ENCODE results near the gene ACAD11.
"Not testable (repeated sequence)": the region's sequence is repeated elsewhere in the genome, so short reads cannot be mapped to it uniquely, and the experiment has no call there.

ACAD11 gene

DNA sequence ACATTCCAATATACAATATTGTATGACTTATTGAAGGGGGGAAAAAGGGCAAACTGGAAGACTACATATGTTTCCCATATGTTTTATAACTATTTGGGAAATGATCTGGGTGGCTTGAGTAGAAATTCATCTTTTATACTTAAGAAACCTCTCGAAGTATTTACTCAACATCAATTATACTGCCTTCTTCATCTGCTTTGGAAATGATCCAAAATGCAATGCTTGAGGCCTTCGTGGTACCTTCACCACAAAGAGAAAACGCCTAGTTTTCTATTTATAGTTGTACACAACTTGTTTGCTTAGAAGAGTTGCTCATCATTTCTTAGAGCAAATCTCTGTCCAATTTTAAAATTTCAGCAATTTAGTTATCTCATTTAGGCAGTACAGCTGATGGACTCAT lies 43.7 kb downstream of the ACAD11 start:
- Histone ChIP-seq H3K27ac (ENCODE audit: low read depth, low read length) (no peak overlapping the region), H3K9me3 (ENCODE audit: control insufficient read depth in 1 of 2, low read length in 2 of 2) (no peaks in the 10 kb centered on the region), H3K4me3 (ENCODE audit: low read depth in 1 of 2, low read length in 2 of 2) (no peak overlapping the region), H3K27me3 (ENCODE audit: control insufficient read depth in 1 of 2, insufficient read depth in 2 of 2, low read length in 2 of 2) (no peaks in the 10 kb centered on the region), H3K36me3 (ENCODE audit: control insufficient read depth in 1 of 2, insufficient read depth in 2 of 2, low read length in 2 of 2) (no peaks in the 10 kb centered on the region), H3K4me1 (ENCODE audit: control insufficient read depth in 1 of 2, insufficient read depth in 2 of 2, low read length in 2 of 2) (peaks cover 0 to 10% of the 10 kb centered on the region in 2 donors), H3K9ac (ENCODE audit: low read depth in 1 of 2, low read length in 2 of 2) (no peak overlapping the region)

DNA sequence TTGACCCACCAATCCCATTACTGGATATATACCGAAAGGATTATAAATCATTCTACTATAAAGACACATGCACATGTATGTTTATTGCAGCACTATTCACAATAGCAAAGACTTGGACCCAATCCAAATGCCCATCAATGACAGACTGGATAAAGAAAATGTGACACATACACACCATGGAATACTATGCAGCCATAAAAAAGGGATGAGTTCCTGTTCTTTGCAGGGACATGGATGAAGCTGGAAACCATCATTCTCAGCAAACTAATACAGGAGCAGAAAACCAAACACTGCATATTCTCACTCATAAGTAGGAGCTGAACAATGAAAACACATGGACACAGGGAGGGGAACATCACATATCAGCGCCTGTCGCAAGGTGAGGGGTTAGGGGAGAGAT lies 44.3 kb downstream of the ACAD11 start:
- not testable (repeated sequence) for H3K9me3 ChIP-seq (ENCODE audit: control insufficient read depth in 1 of 2, low read length in 2 of 2); H3K4me3 ChIP-seq (ENCODE audit: low read depth in 1 of 2, low read length in 2 of 2); H3K9ac ChIP-seq (ENCODE audit: low read depth in 1 of 2, low read length in 2 of 2); H3K4me1 ChIP-seq (ENCODE audit: control insufficient read depth in 1 of 2, insufficient read depth in 2 of 2, low read length in 2 of 2); H3K27ac ChIP-seq (ENCODE audit: low read depth, low read length); H3K27me3 ChIP-seq (ENCODE audit: control insufficient read depth in 1 of 2, insufficient read depth in 2 of 2, low read length in 2 of 2); H3K36me3 ChIP-seq (ENCODE audit: control insufficient read depth in 1 of 2, insufficient read depth in 2 of 2, low read length in 2 of 2)

DNA sequence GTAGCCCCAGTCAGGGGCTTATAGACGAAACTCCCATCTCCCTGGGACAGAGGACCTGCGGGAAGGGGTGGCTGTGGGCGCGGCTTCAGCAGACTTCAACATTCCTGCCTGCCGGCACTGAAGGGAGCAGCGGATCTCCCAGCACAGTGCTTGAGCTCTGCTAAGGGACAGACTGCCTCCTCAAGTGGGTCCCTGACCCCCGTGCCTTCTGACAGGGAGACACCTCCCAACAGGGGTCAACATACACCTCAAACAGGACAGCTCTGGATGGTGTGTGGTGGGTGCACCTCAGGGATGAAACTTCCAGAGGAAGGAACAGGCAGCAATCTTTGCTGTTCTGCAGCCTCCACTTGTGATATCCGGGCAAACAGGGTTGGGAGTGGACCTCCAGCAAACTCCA lies 53.0 kb downstream of the ACAD11 start:
- peaks cover 0 to 17% of the 10 kb centered on the region in 2 donors for H3K36me3 ChIP-seq (ENCODE audit: control insufficient read depth in 1 of 2, insufficient read depth in 2 of 2, low read length in 2 of 2)
- H3K27me3 ChIP-seq (ENCODE audit: control insufficient read depth in 1 of 2, insufficient read depth in 2 of 2, low read length in 2 of 2); H3K9ac ChIP-seq (ENCODE audit: low read depth in 1 of 2, low read length in 2 of 2); H3K4me1 ChIP-seq (ENCODE audit: control insufficient read depth in 1 of 2, insufficient read depth in 2 of 2, low read length in 2 of 2); H3K9me3 ChIP-seq (ENCODE audit: control insufficient read depth in 1 of 2, low read length in 2 of 2); H3K27ac ChIP-seq (ENCODE audit: low read depth, low read length); H3K4me3 ChIP-seq (ENCODE audit: low read depth in 1 of 2, low read length in 2 of 2): not testable (repeated sequence)

DNA sequence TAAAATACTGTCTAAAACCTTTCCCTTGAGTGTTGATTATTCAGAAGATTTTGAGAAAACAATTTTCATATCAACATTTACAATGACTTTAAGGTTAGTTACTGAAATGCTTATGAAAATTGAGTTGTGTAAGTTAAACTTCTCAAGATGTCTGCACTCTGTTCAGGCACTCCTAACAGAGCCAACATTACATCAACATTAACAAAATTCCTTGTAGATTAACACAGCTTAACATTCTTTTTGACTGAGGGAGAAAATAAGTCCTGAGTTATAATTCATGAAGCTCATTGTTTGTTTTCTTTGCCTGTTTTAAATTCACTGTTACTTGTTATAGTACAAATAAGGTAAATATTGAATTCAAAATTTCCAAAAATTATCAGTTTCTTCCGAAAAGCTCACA lies 53.5 kb downstream of the ACAD11 start:
- Histone ChIP-seq H3K4me1 (ENCODE audit: control insufficient read depth in 1 of 2, insufficient read depth in 2 of 2, low read length in 2 of 2) (no peaks in the 10 kb centered on the region), H3K27ac (ENCODE audit: low read depth, low read length) (no peak overlapping the region), H3K27me3 (ENCODE audit: control insufficient read depth in 1 of 2, insufficient read depth in 2 of 2, low read length in 2 of 2) (no peaks in the 10 kb centered on the region)

DNA sequence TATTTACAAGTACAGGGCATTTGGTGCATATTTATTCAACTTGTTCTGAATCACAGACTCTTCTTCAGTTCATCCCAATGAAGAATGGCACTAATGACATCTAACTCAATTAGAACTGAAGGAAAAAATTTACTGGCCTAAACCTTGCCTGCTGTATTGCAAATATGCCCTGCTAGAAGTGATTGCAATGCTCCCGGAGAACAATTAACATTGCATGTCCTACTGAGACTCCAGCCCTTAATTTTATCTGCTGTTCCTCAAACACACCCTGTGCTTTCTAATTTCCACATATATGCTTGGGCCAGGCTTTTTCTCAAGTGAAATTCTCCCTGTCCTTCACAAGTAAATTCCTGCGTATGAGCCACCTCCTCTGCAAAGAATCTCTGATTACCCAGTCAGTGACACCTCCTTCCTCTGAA lies 54.2 kb downstream of the ACAD11 start:
- H3K36me3 ChIP-seq (ENCODE audit: control insufficient read depth in 1 of 2, insufficient read depth in 2 of 2, low read length in 2 of 2): peaks cover 0 to 17% of the 10 kb centered on the region in 2 donors
- no peaks in the 10 kb centered on the region for H3K27me3 ChIP-seq (ENCODE audit: control insufficient read depth in 1 of 2, insufficient read depth in 2 of 2, low read length in 2 of 2)
- H3K9me3 ChIP-seq (ENCODE audit: control insufficient read depth in 1 of 2, low read length in 2 of 2): no peaks in the 10 kb centered on the region
- H3K9ac ChIP-seq (ENCODE audit: low read depth in 1 of 2, low read length in 2 of 2): no peak overlapping the region
- no peaks in the 10 kb centered on the region for H3K4me1 ChIP-seq (ENCODE audit: control insufficient read depth in 1 of 2, insufficient read depth in 2 of 2, low read length in 2 of 2)
- H3K4me3 ChIP-seq (ENCODE audit: low read depth in 1 of 2, low read length in 2 of 2): no peak overlapping the region
- no peak overlapping the region for H3K27ac ChIP-seq (ENCODE audit: low read depth, low read length)

More for the DNA sequence above, 53.5 kb downstream of the ACAD11 start:
- H3K9me3 ChIP-seq (ENCODE audit: control insufficient read depth in 1 of 2, low read length in 2 of 2): no peaks in the 10 kb centered on the region
- H3K9ac ChIP-seq (ENCODE audit: low read depth in 1 of 2, low read length in 2 of 2): no peak overlapping the region
- no peak overlapping the region for H3K4me3 ChIP-seq (ENCODE audit: low read depth in 1 of 2, low read length in 2 of 2)
- H3K36me3 ChIP-seq (ENCODE audit: control insufficient read depth in 1 of 2, insufficient read depth in 2 of 2, low read length in 2 of 2): peaks cover 0 to 17% of the 10 kb centered on the region in 2 donors

DNA sequence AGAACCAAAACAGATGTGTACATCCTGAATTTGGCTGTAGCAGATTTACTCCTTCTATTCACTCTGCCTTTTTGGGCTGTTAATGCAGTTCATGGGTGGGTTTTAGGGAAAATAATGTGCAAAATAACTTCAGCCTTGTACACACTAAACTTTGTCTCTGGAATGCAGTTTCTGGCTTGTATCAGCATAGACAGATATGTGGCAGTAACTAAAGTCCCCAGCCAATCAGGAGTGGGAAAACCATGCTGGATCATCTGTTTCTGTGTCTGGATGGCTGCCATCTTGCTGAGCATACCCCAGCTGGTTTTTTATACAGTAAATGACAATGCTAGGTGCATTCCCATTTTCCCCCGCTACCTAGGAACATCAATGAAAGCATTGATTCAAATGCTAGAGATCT lies 59.0 kb downstream of the ACAD11 start:
- not testable (repeated sequence) for H3K27me3 ChIP-seq (ENCODE audit: control insufficient read depth in 1 of 2, insufficient read depth in 2 of 2, low read length in 2 of 2)

DNA sequence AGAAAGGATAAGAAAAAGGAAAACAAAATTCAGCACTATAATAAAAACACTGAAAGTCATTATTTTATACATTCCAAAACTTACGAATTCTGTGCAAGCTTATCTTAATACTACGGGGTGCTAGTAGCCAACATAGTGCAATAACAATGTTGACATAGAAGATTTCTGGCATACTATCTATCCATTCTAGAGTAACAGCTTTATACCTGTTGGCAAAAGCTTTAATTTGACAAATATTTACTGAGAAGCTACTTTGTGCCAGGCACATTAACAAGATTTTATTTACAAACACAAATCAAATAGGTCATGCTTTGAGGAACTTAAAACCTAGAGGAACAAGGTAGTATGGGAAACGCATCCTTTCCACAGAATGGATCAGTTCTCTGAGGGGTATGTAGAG lies 61.4 kb downstream of the ACAD11 start:
- peaks cover 8 to 9% of the 10 kb centered on the region in 2 donors for H3K4me1 ChIP-seq (ENCODE audit: control insufficient read depth in 1 of 2, insufficient read depth in 2 of 2, low read length in 2 of 2)
- peak overlapping the region; percentile 55 to 61 for H3K4me3 ChIP-seq (ENCODE audit: low read depth in 1 of 2, low read length in 2 of 2)
- H3K9ac ChIP-seq (ENCODE audit: low read depth in 1 of 2, low read length in 2 of 2): peak overlapping the region in 1 of 2 donors; percentile 61
- H3K27ac ChIP-seq (ENCODE audit: low read depth, low read length): no peak overlapping the region
- H3K36me3 ChIP-seq (ENCODE audit: control insufficient read depth in 1 of 2, insufficient read depth in 2 of 2, low read length in 2 of 2): peaks cover 0 to 12% of the 10 kb centered on the region in 2 donors
- H3K9me3 ChIP-seq (ENCODE audit: control insufficient read depth in 1 of 2, low read length in 2 of 2): no peaks in the 10 kb centered on the region
- H3K27me3 ChIP-seq (ENCODE audit: control insufficient read depth in 1 of 2, insufficient read depth in 2 of 2, low read length in 2 of 2): no peaks in the 10 kb centered on the region

More for the DNA sequence above, 59.0 kb downstream of the ACAD11 start:
- peaks cover 0 to 24% of the 10 kb centered on the region in 2 donors for H3K36me3 ChIP-seq (ENCODE audit: control insufficient read depth in 1 of 2, insufficient read depth in 2 of 2, low read length in 2 of 2)
- H3K4me3 ChIP-seq (ENCODE audit: low read depth in 1 of 2, low read length in 2 of 2); H3K27ac ChIP-seq (ENCODE audit: low read depth, low read length); H3K9me3 ChIP-seq (ENCODE audit: control insufficient read depth in 1 of 2, low read length in 2 of 2); H3K9ac ChIP-seq (ENCODE audit: low read depth in 1 of 2, low read length in 2 of 2); H3K4me1 ChIP-seq (ENCODE audit: control insufficient read depth in 1 of 2, insufficient read depth in 2 of 2, low read length in 2 of 2): not testable (repeated sequence)

DNA sequence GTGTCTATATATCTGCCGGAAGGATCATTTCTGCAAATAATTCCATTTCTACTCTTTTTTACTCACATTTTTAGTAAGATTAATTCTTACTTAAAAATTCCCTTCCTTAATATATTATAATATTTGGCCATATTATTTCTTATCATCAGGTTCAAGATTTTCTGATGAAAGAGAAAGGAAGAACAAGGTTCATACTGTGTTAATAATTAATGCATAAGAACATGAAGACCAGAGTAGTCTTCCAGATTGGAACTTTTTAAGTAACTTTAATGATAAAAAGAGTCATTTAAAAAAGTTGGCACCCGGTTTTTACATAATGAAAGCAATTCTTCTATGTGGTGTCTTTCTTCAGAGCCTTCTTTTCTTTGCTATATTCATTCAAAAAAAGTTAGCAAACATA lies 61.9 kb downstream of the ACAD11 start:
- Histone ChIP-seq H3K27ac (ENCODE audit: low read depth, low read length) (no peak overlapping the region), H3K9ac (ENCODE audit: low read depth in 1 of 2, low read length in 2 of 2) (peak overlapping the region in 1 of 2 donors; percentile 61), H3K4me3 (ENCODE audit: low read depth in 1 of 2, low read length in 2 of 2) (peak overlapping the region; percentile 55 to 61), H3K27me3 (ENCODE audit: control insufficient read depth in 1 of 2, insufficient read depth in 2 of 2, low read length in 2 of 2) (no peaks in the 10 kb centered on the region), H3K4me1 (ENCODE audit: control insufficient read depth in 1 of 2, insufficient read depth in 2 of 2, low read length in 2 of 2) (peaks cover 8 to 9% of the 10 kb centered on the region in 2 donors), H3K9me3 (ENCODE audit: control insufficient read depth in 1 of 2, low read length in 2 of 2) (no peaks in the 10 kb centered on the region), H3K36me3 (ENCODE audit: control insufficient read depth in 1 of 2, insufficient read depth in 2 of 2, low read length in 2 of 2) (peaks cover 0 to 7% of the 10 kb centered on the region in 2 donors)

DNA sequence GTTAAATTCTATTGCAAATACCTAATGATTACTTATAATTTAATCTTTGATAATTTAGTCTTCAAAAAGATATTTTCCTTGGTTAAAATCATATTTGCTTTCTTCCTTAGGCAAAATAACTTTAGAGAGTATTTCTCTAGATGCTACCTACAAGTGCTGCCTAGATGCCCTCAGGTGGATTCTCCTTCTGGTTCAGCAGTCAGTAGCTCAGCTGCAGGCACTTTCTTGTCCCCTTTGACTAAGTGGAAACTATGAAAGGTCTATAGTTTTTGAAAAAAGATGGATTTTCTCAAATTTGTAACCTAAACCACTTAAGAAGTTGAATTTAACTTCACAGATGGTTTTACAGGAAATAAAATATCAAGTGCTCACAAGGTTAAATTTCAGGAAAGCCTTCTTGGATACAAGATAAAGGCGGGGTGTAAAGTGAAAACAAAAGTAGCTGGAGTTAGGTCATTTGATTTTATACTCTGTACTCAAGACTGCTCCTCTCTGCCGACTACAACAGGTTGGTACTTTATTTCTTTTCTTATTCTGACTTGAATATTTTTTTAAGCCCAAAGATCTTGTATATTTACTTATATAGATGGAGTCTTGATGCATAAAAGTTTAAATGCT lies 62.7 kb downstream of the ACAD11 start, which contains the start of gene ACKR4:
ACKR4 (plus strand) TSS at position 455 of the 618 bp plus-strand sequence. CDS start 3,128 bp downstream, outside the sequence.
- Histone ChIP-seq H3K9ac (ENCODE audit: low read depth in 1 of 2, low read length in 2 of 2) (peak within 1 kb of the TSS in 1 of 2 donors; percentile 61), H3K9me3 (ENCODE audit: control insufficient read depth in 1 of 2, low read length in 2 of 2) (no peaks in the 10 kb centered on the region), H3K4me3 (ENCODE audit: low read depth in 1 of 2, low read length in 2 of 2) (peak within 1 kb of the TSS; percentile 55 to 61)

DNA sequence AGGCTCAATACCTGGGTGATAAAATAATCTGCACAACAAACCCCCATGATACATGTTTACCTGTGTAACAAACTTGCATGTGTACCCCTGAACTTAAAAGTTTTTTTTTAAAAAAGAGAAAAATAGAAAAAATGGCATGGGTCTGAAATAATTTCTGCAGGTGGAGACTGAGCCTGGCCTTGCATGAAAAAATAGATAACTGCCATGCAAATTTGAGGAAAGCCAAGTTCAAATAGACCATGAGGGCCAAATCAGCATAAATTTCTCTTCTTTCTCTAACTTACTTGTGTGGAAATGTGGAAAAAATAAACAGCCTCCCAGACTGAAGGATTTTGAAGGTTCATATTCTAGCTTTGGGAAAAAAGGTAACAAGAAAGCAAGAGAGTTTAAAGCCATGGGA lies 63.3 kb downstream of the ACAD11 start:
- Histone ChIP-seq H3K9ac (ENCODE audit: low read depth in 1 of 2, low read length in 2 of 2) (no peak overlapping the region), H3K27ac (ENCODE audit: low read depth, low read length) (no peak overlapping the region), H3K4me1 (ENCODE audit: control insufficient read depth in 1 of 2, insufficient read depth in 2 of 2, low read length in 2 of 2) (peaks cover 8 to 9% of the 10 kb centered on the region in 2 donors), H3K36me3 (ENCODE audit: control insufficient read depth in 1 of 2, insufficient read depth in 2 of 2, low read length in 2 of 2) (peaks cover 0 to 7% of the 10 kb centered on the region in 2 donors), H3K27me3 (ENCODE audit: control insufficient read depth in 1 of 2, insufficient read depth in 2 of 2, low read length in 2 of 2) (no peaks in the 10 kb centered on the region), H3K9me3 (ENCODE audit: control insufficient read depth in 1 of 2, low read length in 2 of 2) (no peaks in the 10 kb centered on the region), H3K4me3 (ENCODE audit: low read depth in 1 of 2, low read length in 2 of 2) (no peak overlapping the region)

More for the DNA sequence above, 62.7 kb downstream of the ACAD11 start, which contains the start of gene ACKR4:
- Histone ChIP-seq H3K27me3 (ENCODE audit: control insufficient read depth in 1 of 2, insufficient read depth in 2 of 2, low read length in 2 of 2) (no peaks in the 10 kb centered on the region), H3K27ac (ENCODE audit: low read depth, low read length) (no peak within 1 kb of the TSS), H3K4me1 (ENCODE audit: control insufficient read depth in 1 of 2, insufficient read depth in 2 of 2, low read length in 2 of 2) (peaks cover 8 to 9% of the 10 kb centered on the region in 2 donors), H3K36me3 (ENCODE audit: control insufficient read depth in 1 of 2, insufficient read depth in 2 of 2, low read length in 2 of 2) (peaks cover 0 to 7% of the 10 kb centered on the region in 2 donors)
